HCT116 (cell line): ENCODE measurements around the gene KNDC1. TPM values are rescaled to one million over a fixed set of nuclear protein-coding genes. Genes with fewer than 3 reads are reported as not detected.

Source experiments
- ATAC-seq: fragments of 200-7000 bp; cut with Tn5 transposase; 2 replicates; pipeline ENCODE4 v1.9.1; 2020; ENCODE audit warnings: mild to moderate bottlenecking, moderate library complexity
- BruUV-seq: library from RNA; stranded (reverse); fragments of 400-500 nt; replicated peaks from 2 replicates; lab custom pipeline; 2021; lab: Mats Ljungman, UMichigan
- CTCF ChIA-PET: fragments of 300-600 bp; sonication (Branson Sonifier 250); formaldehyde crosslinking; loops from one replicate; lab custom pipeline; 2021; ENCODE audit warnings: antibody characterized with exemption; lab: Charles Lee
- POLR2A ChIA-PET: fragments of 300-600, 350-600 bp; sonication (Branson Sonifier 250); formaldehyde crosslinking; loops from one replicate; lab custom pipeline; 2021; ENCODE audit warnings: antibody characterized with exemption; lab: Charles Lee
- RAD21 ChIA-PET, 2 experiments: fragments of 300-600 bp; sonication (Branson Sonifier 250); formaldehyde crosslinking; loops; one replicate each; lab custom pipeline; 2023; ENCODE audit warnings: low total read pairs in 2 of 2; ENCODE audit not compliant: uncharacterized antibody in 2 of 2, unreplicated experiment in 2 of 2, low non-redundant PET in 1 of 2; lab: Charles Lee
- DNase-seq: peaks from one replicate; pipeline ENCODE4 v3.0.0-alpha.2; 2010; ENCODE audit warnings: low read depth, low spot score
- H2AFZ ChIP-seq: fragments of 200-600 bp; shearing (Covaris generic), sonication (generic); 2 replicates; pipeline ENCODE4 v1.6.1; 2017; ENCODE audit warnings: low read depth, mixed run types, mixed read lengths, antibody characterized with exemption, low read length; ENCODE audit not compliant: poor library complexity, severe bottlenecking
- H3K27ac ChIP-seq: 2 replicates; pipeline ENCODE4 v1.5.1; 2012; ENCODE audit warnings: low read depth, low read length
- H3K27me3 ChIP-seq: fragments of 200-600 bp; sonication (generic); 2 replicates; pipeline ENCODE4 v1.6.1; 2016; ENCODE audit warnings: mixed run types, low read length, mixed read lengths; ENCODE audit not compliant: insufficient read depth
- H3K36me3 ChIP-seq, 2 experiments: fragments of 200-500 bp in 1 of 2; fragments of 200-600 bp in 1 of 2; sonication (Bioruptor generic) in 1 of 2; sonication (generic) in 1 of 2; 2 replicates each; pipeline versions ENCODE4 v1.5.1 to v1.6.1; 2014 to 2016; ENCODE audit warnings: low read length in 2 of 2, inconsistent platforms in 1 of 2, mixed read lengths in 1 of 2, mixed run types in 1 of 2; ENCODE audit not compliant: insufficient read depth in 2 of 2, control insufficient read depth in 1 of 2
- H3K4me1 ChIP-seq, 2 experiments: fragments of 200-600 bp in 1 of 2; sonication (generic) in 1 of 2; 2 replicates each; pipeline versions ENCODE4 v1.5.1 to v1.6.1; 2012 to 2017; ENCODE audit warnings: low read length in 2 of 2, inconsistent platforms in 1 of 2, mild to moderate bottlenecking in 1 of 2, mixed read lengths in 1 of 2, mixed run types in 1 of 2, moderate library complexity in 1 of 2; ENCODE audit not compliant: insufficient read depth in 2 of 2, control insufficient read depth in 1 of 2
- H3K4me2 ChIP-seq: fragments of 200-600 bp; sonication (generic); 2 replicates; pipeline ENCODE4 v1.6.1; 2017; ENCODE audit warnings: mixed run types, low read length, mixed read lengths
- H3K4me3 ChIP-seq, 2 experiments: fragments of 200-600 bp in 1 of 2; sonication (generic) in 1 of 2; replicated peaks in 1 of 2; 2 replicates each; pipeline ENCODE4 v1.5.1; 2011 to 2016; ENCODE audit warnings: low read length in 2 of 2, control low read depth in 1 of 2, low read depth in 1 of 2, mild to moderate bottlenecking in 1 of 2, mixed read lengths in 1 of 2, mixed run types in 1 of 2
- H3K79me2 ChIP-seq: fragments of 200-600 bp; sonication (generic); 2 replicates; pipeline ENCODE4 v1.6.1; 2017; ENCODE audit warnings: mild to moderate bottlenecking, mixed run types, low read length, moderate library complexity, mixed read lengths; ENCODE audit not compliant: insufficient read depth
- H3K9ac ChIP-seq: fragments of 200-600 bp; sonication (generic); 2 replicates; pipeline ENCODE4 v1.6.1; 2016; ENCODE audit warnings: low read length, mixed read lengths
- H3K9me2 ChIP-seq: fragments of 200-600 bp; sonication (generic), shearing (Covaris generic); 2 replicates; pipeline ENCODE4 v1.6.1; 2017; ENCODE audit warnings: mixed run types, mild to moderate bottlenecking, moderate library complexity; ENCODE audit not compliant: insufficient read depth
- H3K9me3 ChIP-seq, 2 experiments: fragments of 200-500 bp in 1 of 2; fragments of 200-600 bp in 1 of 2; sonication (Bioruptor generic) in 1 of 2; sonication (generic) in 1 of 2; 2 replicates each; pipeline ENCODE4 v1.6.1; 2014 to 2017; ENCODE audit warnings: low read length in 2 of 2, mixed read lengths in 2 of 2, inconsistent platforms in 1 of 2, low read depth in 1 of 2, mild to moderate bottlenecking in 1 of 2, mixed run types in 1 of 2, moderate library complexity in 1 of 2; ENCODE audit not compliant: control insufficient read depth in 1 of 2, insufficient read depth in 1 of 2
- H4K20me1 ChIP-seq: fragments of 200-600 bp; sonication (generic), shearing (Covaris generic); 2 replicates; pipeline ENCODE4 v1.6.1; 2017; ENCODE audit warnings: mixed run types, mild to moderate bottlenecking, moderate library complexity; ENCODE audit not compliant: insufficient read depth
- ATF3 ChIP-seq: IDR thresholded peaks from 2 replicates; pipeline ENCODE4 v1.6.1; 2012
- CBX3 ChIP-seq: IDR thresholded peaks from 2 replicates; pipeline ENCODE4 v1.6.1; 2012; ENCODE audit warnings: low read depth
- CTCF ChIP-seq, 3 experiments: fragments of 200-600 bp in 1 of 3; sonication (generic) in 1 of 3; IDR thresholded peaks in 2 of 3; conservative IDR thresholded peaks in 1 of 3; 2 replicates each; pipeline ENCODE4 v1.5.1; 2012 to 2017; ENCODE audit warnings: low read depth in 2 of 3, low read length in 2 of 3, antibody characterized with exemption in 1 of 3, borderline replicate concordance in 1 of 3, control low read depth in 1 of 3, mild to moderate bottlenecking in 1 of 3, mixed read lengths in 1 of 3, mixed run types in 1 of 3, moderate library complexity in 1 of 3; ENCODE audit not compliant: insufficient read depth in 1 of 3
- ELF1 ChIP-seq: IDR thresholded peaks from 2 replicates; pipeline ENCODE4 v1.6.1; 2012; ENCODE audit warnings: low read depth, borderline replicate concordance
- EZH2 ChIP-seq: fragments of 200-600 bp; sonication (generic); IDR thresholded peaks from 2 replicates; pipeline ENCODE4 v1.6.1; 2017; ENCODE audit warnings: antibody characterized with exemption, mixed run types
- EZH2phosphoT487 ChIP-seq: fragments of 200-600 bp; IDR thresholded peaks from 2 replicates; pipeline ENCODE4 v1.6.1; 2018; ENCODE audit warnings: antibody characterized with exemption, borderline replicate concordance
- POLR2AphosphoS5 ChIP-seq: IDR thresholded peaks from 2 replicates; pipeline ENCODE4 v1.6.1; 2011; ENCODE audit warnings: mild to moderate bottlenecking, low read depth, low read length, moderate library complexity
- RAD21 ChIP-seq: IDR thresholded peaks from 2 replicates; pipeline ENCODE4 v1.6.1; 2012; ENCODE audit warnings: low read depth, mild to moderate bottlenecking
- SIN3A ChIP-seq: IDR thresholded peaks from 2 replicates; pipeline ENCODE4 v1.6.1; 2012; ENCODE audit warnings: low read depth
- SRF ChIP-seq: IDR thresholded peaks from 2 replicates; pipeline ENCODE4 v1.6.1; 2012; ENCODE audit warnings: low read depth
- TCF7L2 ChIP-seq: IDR thresholded peaks from 2 replicates; pipeline ENCODE4 v1.7.0; 2011; ENCODE audit warnings: borderline replicate concordance, inconsistent platforms; ENCODE audit not compliant: insufficient read depth, insufficient read length; ENCODE audit errors: extremely low read depth
- ZFX ChIP-seq: fragments of 450-650 bp; IDR thresholded peaks from 2 replicates; pipeline ENCODE4 v1.6.1; 2017
- ZNF274 ChIP-seq: fragments of 200-500 bp; sonication (Bioruptor generic); IDR thresholded peaks from 2 replicates; pipeline ENCODE4 v1.6.1; 2014; ENCODE audit warnings: mild to moderate bottlenecking, low read depth, low read length, inconsistent platforms
- intact Hi-C: fragments of 100-400 bp; cut with micrococcal nuclease; formaldehyde crosslinking; loops from 2 replicates; pipeline ENCODE4 v1.10.0; 2022
- total RNA-seq: library from RNA; stranded (reverse); gene quantifications from one replicate; pipeline ENCODE4 v1.2.1, GENCODE V29; 2021; ENCODE audit not compliant: unreplicated experiment

The KNDC1 gene
- total RNA-seq, 1 experiment from 2014 or later: 3.6 TPM

GRCh38 chr10:133168617-133169031 lies 8.6 kb downstream of the KNDC1 start:
- no peak overlapping the region for H3K27ac ChIP-seq
- H3K9me3 ChIP-seq: no peaks in the 10 kb centered on the region
- H3K9ac ChIP-seq: no peak overlapping the region
- no peaks in the 10 kb centered on the region for H3K9me2 ChIP-seq
- no peaks in the 10 kb centered on the region for H3K27me3 ChIP-seq
- no peak overlapping the region for H3K4me3 ChIP-seq
- no TSS peak for BruUV-seq
- DNase-seq (no peak), ATAC-seq (no peak)
- H4K20me1 ChIP-seq: no peaks in the 10 kb centered on the region
- intact Hi-C loops: no loop called here
- CTCF ChIA-PET: no interaction called here
- RAD21 ChIA-PET: no interaction called here
- TF ChIP-seq SIN3A (no peak), EZH2 (no peak)
- TF ChIP-seq, all 23 proteins: peak for 0
- POLR2A ChIA-PET: no interaction called here
- H3K4me1 ChIP-seq: no peaks in the 10 kb centered on the region
- H3K79me2 ChIP-seq: no peaks in the 10 kb centered on the region
- no peak overlapping the region for H3K4me2 ChIP-seq
- H3K36me3 ChIP-seq: no peaks in the 10 kb centered on the region
- no peak overlapping the region for H2AFZ ChIP-seq

GRCh38 chr10:133169173-133169947 lies 9.3 kb downstream of the KNDC1 start:
- H3K4me3 ChIP-seq: no peak overlapping the region
- no TSS peak for BruUV-seq
- no peaks in the 10 kb centered on the region for H4K20me1 ChIP-seq
- no peak overlapping the region for H3K4me2 ChIP-seq
- no peak overlapping the region for H2AFZ ChIP-seq
- DNase-seq (no peak), ATAC-seq (no peak)
- H3K36me3 ChIP-seq: no peaks in the 10 kb centered on the region
- no peak overlapping the region for H3K9ac ChIP-seq
- H3K79me2 ChIP-seq: no peaks in the 10 kb centered on the region
- H3K9me3 ChIP-seq: no peaks in the 10 kb centered on the region
- CTCF ChIA-PET: no interaction called here
- no peaks in the 10 kb centered on the region for H3K9me2 ChIP-seq
- H3K27me3 ChIP-seq: no peaks in the 10 kb centered on the region
- no peak for TF ChIP-seq TCF7L2
- no peak for TF ChIP-seq POLR2AphosphoS5
- TF ChIP-seq ZNF274: no peak
- no peak for TF ChIP-seq ATF3
- TF ChIP-seq RAD21: no peak
- TF ChIP-seq SIN3A: no peak
- no peak for TF ChIP-seq ELF1
- TF ChIP-seq CTCF (IDR thresholded peaks at IDR 0.05 in 2 of 3, conservative IDR thresholded peaks at IDR 0.05 in 1 of 3; ENCODE audit: borderline replicate concordance in 1 of 3, insufficient read depth in 1 of 3, low read depth in 2 of 3, low read length in 2 of 3): no peak
- TF ChIP-seq ZFX: no peak
- no peak for TF ChIP-seq EZH2phosphoT487
- no peak for TF ChIP-seq CBX3
- no peak for TF ChIP-seq SRF
- no peaks in the 10 kb centered on the region for H3K4me1 ChIP-seq
- RAD21 ChIA-PET: no interaction called here
- POLR2A ChIA-PET: no interaction called here
- H3K27ac ChIP-seq: no peak overlapping the region
- intact Hi-C loops: no loop called here
